Effector CD4-positive, alpha-beta T cell (primary cell): ENCODE results near the gene ABHD11.

Experiments used
- DNase-seq: peaks from one replicate; pipeline ENCODE4 v3.0.0-alpha.2; 2020

Gene ABHD11

GRCh38 chr7:73700581-73701134, 37.9 kb downstream of the ABHD11 start:
- DNase-seq: no peak

GRCh38 chr7:73700069-73700423, 38.6 kb downstream of the ABHD11 start:
- no peak for DNase-seq

- no peak for DNase-seq
Observed at GRCh38 chr7:73699370-73700068, 39.1 kb downstream of the ABHD11 start.

- DNase-seq: no peak
Observed at GRCh38 chr7:73698410-73698809, 40.2 kb downstream of the ABHD11 start.

GRCh38 chr7:73696372-73696771, 42.2 kb downstream of the ABHD11 start:
- DNase-seq: no peak

- DNase-seq: no peak
Observed at GRCh38 chr7:73690646-73691045, 48.0 kb downstream of the ABHD11 start.

- no peak for DNase-seq
Observed at GRCh38 chr7:73688288-73688687, 50.3 kb downstream of the ABHD11 start.
